ENCODE results near the gene HDAC4. TPM values are rescaled to one million over a fixed set of nuclear protein-coding genes. Genes with fewer than 3 reads are reported as not detected.

The HDAC4 gene
- total RNA-seq, 1 experiment from 2014 or later = 44.4 TPM

- no peak for TF ChIP-seq NFE2L1 (CRISPR knock-in tag; IDR thresholded peaks at IDR 0.05)
- TF ChIP-seq E2F1 (CRISPR knock-in tag; IDR thresholded peaks at IDR 0.05) = no peak
- TF ChIP-seq MXD4 (CRISPR knock-in tag; IDR thresholded peaks at IDR 0.05; ENCODE audit: borderline replicate concordance) = no peak
- no peak for TF ChIP-seq CREB1 (CRISPR knock-in tag; IDR thresholded peaks at IDR 0.05)
Measured at GRCh38 chr2:239241431-239241960, 159.3 kb downstream of the HDAC4 start (continued).

GRCh38 chr2:239240414-239240881 is 160.4 kb downstream of the HDAC4 start:
- H3K27me3 Mint-ChIP-seq (ENCODE audit: low read depth) = no peaks in the 10 kb centered on the region
- TF ChIP-seq NR1H2 (CRISPR knock-in tag; IDR thresholded peaks at IDR 0.05) = no peak
- TF ChIP-seq MLX (CRISPR knock-in tag; IDR thresholded peaks at IDR 0.05) = no peak
- no peak for TF ChIP-seq USF2 (CRISPR knock-in tag; IDR thresholded peaks at IDR 0.05)
- no peak for TF ChIP-seq ZNF317 (CRISPR knock-in tag; IDR thresholded peaks at IDR 0.05; ENCODE audit: borderline replicate concordance, low read depth)
- TF ChIP-seq FOXJ3 (CRISPR knock-in tag; IDR thresholded peaks at IDR 0.05; ENCODE audit: borderline replicate concordance) = no peak
- no peak for TF ChIP-seq CBFB (CRISPR knock-in tag; IDR thresholded peaks at IDR 0.05; ENCODE audit: low read depth)
- no peak for TF ChIP-seq ZNF671 (CRISPR knock-in tag; IDR thresholded peaks at IDR 0.05)
- TF ChIP-seq PRRX2 (CRISPR knock-in tag; IDR thresholded peaks at IDR 0.05) = no peak
- H3K4me1 Mint-ChIP-seq = peaks cover 22% of the 10 kb centered on the region
- no peak for DNase-seq (ENCODE audit: low spot score)
- no peaks in the 10 kb centered on the region for H3K36me3 Mint-ChIP-seq
- H3K4me3 Mint-ChIP-seq = no peak overlapping the region
- peak overlapping the region; percentile 74 for H3K27ac Mint-ChIP-seq
- no peaks in the 10 kb centered on the region for H3K9me3 Mint-ChIP-seq
- ChIA-PET CTCF (no interaction called here), POLR2A (no interaction called here)
- ATAC-seq = no peak

- Mint-ChIP-seq H3K4me3 (no peak overlapping the region), H3K27ac (peak overlapping the region; percentile 79), H3K4me1 (peaks cover 16% of the 10 kb centered on the region; the same call in 1 of the 2 replicates), H3K9me3 (no peaks in the 10 kb centered on the region), H3K36me3 (no peaks in the 10 kb centered on the region), H3K27me3 (ENCODE audit: low read depth) (no peaks in the 10 kb centered on the region)
- DNase-seq (ENCODE audit: low spot score) (no peak), ATAC-seq (no peak)
- CTCF ChIA-PET = interaction anchor here (0.6 kb wide), 1 partner anchor 19 kb away, joined by 5 read pairs; no protein-coding TSS in a partner anchor
- POLR2A ChIA-PET = no interaction called here
- TF ChIP-seq PRRX2 (CRISPR knock-in tag; IDR thresholded peaks at IDR 0.05) (no peak), ZNF232 (CRISPR knock-in tag; IDR thresholded peaks at IDR 0.05) (no peak)
Measured at GRCh38 chr2:239239607-239240413, 161.0 kb downstream of the HDAC4 start.

- no peak for DNase-seq (ENCODE audit: low spot score)
- Mint-ChIP-seq H3K27ac (no peak overlapping the region), H3K4me3 (no peak overlapping the region), H3K27me3 (ENCODE audit: low read depth) (no peaks in the 10 kb centered on the region), H3K4me1 (peaks cover 16% of the 10 kb centered on the region; the same call in 1 of the 2 replicates), H3K36me3 (no peaks in the 10 kb centered on the region), H3K9me3 (no peaks in the 10 kb centered on the region)
- ChIA-PET POLR2A (no interaction called here), CTCF (no interaction called here)
- no peak for ATAC-seq
- TF ChIP-seq ZNF416 (CRISPR knock-in tag; IDR thresholded peaks at IDR 0.05) (no peak), ZNF512 (CRISPR knock-in tag; IDR thresholded peaks at IDR 0.05; ENCODE audit: borderline replicate concordance) (no peak), MXD4 (CRISPR knock-in tag; IDR thresholded peaks at IDR 0.05; ENCODE audit: borderline replicate concordance) (no peak), USF2 (CRISPR knock-in tag; IDR thresholded peaks at IDR 0.05) (no peak), IRF1 (CRISPR knock-in tag; IDR thresholded peaks at IDR 0.05) (no peak), MLX (CRISPR knock-in tag; IDR thresholded peaks at IDR 0.05) (no peak), MAX (CRISPR knock-in tag; IDR thresholded peaks at IDR 0.05) (no peak), ZSCAN18 (CRISPR knock-in tag; IDR thresholded peaks at IDR 0.05) (no peak)
Measured at GRCh38 chr2:239238839-239239606, 161.8 kb downstream of the HDAC4 start.

Measured in WTC11 (cell line).